ENCODE data around the gene ISOC2. TPM values are rescaled to one million over a fixed set of nuclear protein-coding genes. Genes with fewer than 3 reads are reported as not detected.

Gene ISOC2
- total and polyA plus RNA-seq, 9 of the 15 experiments (the other 6 are each of a cell fraction or from before 2014, with no cell fraction given): 1.2 to 229 (median 58.3) TPM

GRCh38 chr19:55484593-55485438 is 23.4 kb upstream of the ISOC2 start, which contains the start of gene NAT14 (continued):
- TF ChIP-seq E2F6 (IDR thresholded peaks at IDR 0.05; ENCODE audit: borderline replicate concordance in 1 of 2, extremely low read depth in 1 of 2, insufficient read depth in 1 of 2, insufficient read length in 1 of 2, low read depth in 1 of 2, low read length in 1 of 2, poor library complexity in 1 of 2, severe bottlenecking in 1 of 2) (peak; percentile 10 to 27), POLR2G (IDR thresholded peaks at IDR 0.05; ENCODE audit: low read depth, low read length) (peak; percentile 70), NCOA6 (IDR thresholded peaks at IDR 0.05) (no peak), ZNF76 (CRISPR knock-in tag; IDR thresholded peaks at IDR 0.05; ENCODE audit: borderline replicate concordance) (no peak), KDM2B (CRISPR knock-in tag; IDR thresholded peaks at IDR 0.05) (no peak), CCNT2 (IDR thresholded peaks at IDR 0.05; ENCODE audit: borderline replicate concordance, extremely low read depth, insufficient read length, low read depth, low read length) (peak; percentile 77), JUND (IDR thresholded peaks at IDR 0.05; ENCODE audit: borderline replicate concordance, low read depth, low read length) (peak; percentile 81), JUND (tag; IDR thresholded peaks at IDR 0.05; ENCODE audit: borderline replicate concordance, low read depth, low read length) (peak; percentile 34; the same call in 1 of the 3 replicates), RFX1 (IDR thresholded peaks at IDR 0.05) (peak; percentile 97), EHMT2 (IDR thresholded peaks at IDR 0.05) (no peak), HNRNPH1 (optimal IDR thresholded peaks at IDR 0.05; ENCODE audit: low read depth, low read length) (no peak), ZBTB26 (CRISPR knock-in tag; IDR thresholded peaks at IDR 0.05) (no peak), CLOCK (CRISPR knock-in tag; IDR thresholded peaks at IDR 0.05; ENCODE audit: borderline replicate concordance) (no peak), MTA3 (IDR thresholded peaks at IDR 0.05; ENCODE audit: borderline replicate concordance) (peak; percentile 82)
